ENCODE measurements around the gene MOAP1.
"Not testable (repeated sequence)": the region's sequence is repeated elsewhere in the genome, so short reads cannot be mapped to it uniquely, and the experiment has no call there.

Gene MOAP1

GRCh38 chr14:93183596-93184317 lies 940 bp downstream of the MOAP1 start:
- TF ChIP-seq ZNF274 (IDR thresholded peaks at IDR 0.05; ENCODE audit: low read depth, low read length) (no peak), SUZ12 (IDR thresholded peaks at IDR 0.05; ENCODE audit: extremely low read depth, insufficient read depth, insufficient read length) (no peak), YY1 (IDR thresholded peaks at IDR 0.05; ENCODE audit: insufficient read depth, insufficient read length) (no peak)
- peaks cover 24% of the 10 kb centered on the region for H3K36me3 ChIP-seq (ENCODE audit: insufficient read depth, insufficient read length, low read length)
- H3K4me1 ChIP-seq (ENCODE audit: insufficient read depth, insufficient read length), result no peaks in the 10 kb centered on the region
- peak overlapping the region; percentile 85 for H3K9ac ChIP-seq (ENCODE audit: insufficient read length, low read depth)
- H3K4me3 ChIP-seq (ENCODE audit: insufficient read length, low read depth), result peak overlapping the region; percentile 92
- DNase-seq (ENCODE audit: low read depth, low spot score), result no peak
- no peaks in the 10 kb centered on the region for H3K9me3 ChIP-seq (ENCODE audit: insufficient read depth, low read length)
- H3K27me3 ChIP-seq (ENCODE audit: insufficient read depth, insufficient read length), result no peaks in the 10 kb centered on the region

GRCh38 chr14:93175492-93175891 lies 9.2 kb downstream of the MOAP1 start:
- DNase-seq (ENCODE audit: low read depth, low spot score), result no peak
- H3K36me3 ChIP-seq (ENCODE audit: insufficient read depth, insufficient read length, low read length), result no peaks in the 10 kb centered on the region
- TF ChIP-seq YY1 (IDR thresholded peaks at IDR 0.05; ENCODE audit: insufficient read depth, insufficient read length), result no peak
- H3K9me3 ChIP-seq (ENCODE audit: insufficient read depth, low read length), result no peaks in the 10 kb centered on the region
- H3K9ac ChIP-seq (ENCODE audit: insufficient read length, low read depth), result no peak overlapping the region
- no peaks in the 10 kb centered on the region for H3K27me3 ChIP-seq (ENCODE audit: insufficient read depth, insufficient read length)
- no peaks in the 10 kb centered on the region for H3K4me1 ChIP-seq (ENCODE audit: insufficient read depth, insufficient read length)
- no peak overlapping the region for H3K4me3 ChIP-seq (ENCODE audit: insufficient read length, low read depth)

- not testable (repeated sequence) for H3K9me3 ChIP-seq (ENCODE audit: insufficient read depth, low read length); H3K36me3 ChIP-seq (ENCODE audit: insufficient read depth, insufficient read length, low read length); DNase-seq (ENCODE audit: low read depth, low spot score); H3K4me1 ChIP-seq (ENCODE audit: insufficient read depth, insufficient read length); H3K4me3 ChIP-seq (ENCODE audit: insufficient read length, low read depth); H3K9ac ChIP-seq (ENCODE audit: insufficient read length, low read depth); H3K27me3 ChIP-seq (ENCODE audit: insufficient read depth, insufficient read length)
Measured at GRCh38 chr14:93174731-93175130, 10.0 kb downstream of the MOAP1 start.

- no peak overlapping the region for H3K9ac ChIP-seq (ENCODE audit: insufficient read length, low read depth)
- H3K4me1 ChIP-seq (ENCODE audit: insufficient read depth, insufficient read length), result no peaks in the 10 kb centered on the region
- TF ChIP-seq ZNF274 (IDR thresholded peaks at IDR 0.05; ENCODE audit: low read depth, low read length) (no peak), SUZ12 (IDR thresholded peaks at IDR 0.05; ENCODE audit: extremely low read depth, insufficient read depth, insufficient read length) (no peak), YY1 (IDR thresholded peaks at IDR 0.05; ENCODE audit: insufficient read depth, insufficient read length) (no peak)
- DNase-seq (ENCODE audit: low read depth, low spot score), result no peak
- H3K9me3 ChIP-seq (ENCODE audit: insufficient read depth, low read length), result no peaks in the 10 kb centered on the region; the same call in 1 of the 2 replicates
- H3K36me3 ChIP-seq (ENCODE audit: insufficient read depth, insufficient read length, low read length), result no peaks in the 10 kb centered on the region
- no peaks in the 10 kb centered on the region for H3K27me3 ChIP-seq (ENCODE audit: insufficient read depth, insufficient read length)
- H3K4me3 ChIP-seq (ENCODE audit: insufficient read length, low read depth), result no peak overlapping the region
Measured at GRCh38 chr14:93173943-93174395, 10.7 kb downstream of the MOAP1 start.

GRCh38 chr14:93171376-93171775 lies 13.3 kb downstream of the MOAP1 start:
- Histone ChIP-seq H3K9me3 (ENCODE audit: insufficient read depth, low read length) (no peaks in the 10 kb centered on the region; the same call in 1 of the 2 replicates), H3K36me3 (ENCODE audit: insufficient read depth, insufficient read length, low read length) (no peaks in the 10 kb centered on the region), H3K9ac (ENCODE audit: insufficient read length, low read depth) (no peak overlapping the region), H3K4me3 (ENCODE audit: insufficient read length, low read depth) (no peak overlapping the region), H3K4me1 (ENCODE audit: insufficient read depth, insufficient read length) (no peaks in the 10 kb centered on the region), H3K27me3 (ENCODE audit: insufficient read depth, insufficient read length) (no peaks in the 10 kb centered on the region)
- TF ChIP-seq SUZ12 (IDR thresholded peaks at IDR 0.05; ENCODE audit: extremely low read depth, insufficient read depth, insufficient read length) (no peak), YY1 (IDR thresholded peaks at IDR 0.05; ENCODE audit: insufficient read depth, insufficient read length) (no peak), ZNF274 (IDR thresholded peaks at IDR 0.05; ENCODE audit: low read depth, low read length) (no peak)
- DNase-seq (ENCODE audit: low read depth, low spot score), result no peak

GRCh38 chr14:93170141-93170540 lies 14.6 kb downstream of the MOAP1 start:
- H3K36me3 ChIP-seq (ENCODE audit: insufficient read depth, insufficient read length, low read length); H3K9ac ChIP-seq (ENCODE audit: insufficient read length, low read depth); H3K4me3 ChIP-seq (ENCODE audit: insufficient read length, low read depth); H3K9me3 ChIP-seq (ENCODE audit: insufficient read depth, low read length); H3K27me3 ChIP-seq (ENCODE audit: insufficient read depth, insufficient read length); H3K4me1 ChIP-seq (ENCODE audit: insufficient read depth, insufficient read length); DNase-seq (ENCODE audit: low read depth, low spot score): not testable (repeated sequence)

GRCh38 chr14:93169619-93170018 lies 15.1 kb downstream of the MOAP1 start:
- not testable (repeated sequence) for DNase-seq (ENCODE audit: low read depth, low spot score); H3K4me1 ChIP-seq (ENCODE audit: insufficient read depth, insufficient read length); H3K36me3 ChIP-seq (ENCODE audit: insufficient read depth, insufficient read length, low read length); H3K9me3 ChIP-seq (ENCODE audit: insufficient read depth, low read length); H3K9ac ChIP-seq (ENCODE audit: insufficient read length, low read depth); H3K4me3 ChIP-seq (ENCODE audit: insufficient read length, low read depth); H3K27me3 ChIP-seq (ENCODE audit: insufficient read depth, insufficient read length)

- not testable (repeated sequence) for H3K9me3 ChIP-seq (ENCODE audit: insufficient read depth, low read length); H3K4me1 ChIP-seq (ENCODE audit: insufficient read depth, insufficient read length); H3K9ac ChIP-seq (ENCODE audit: insufficient read length, low read depth); H3K4me3 ChIP-seq (ENCODE audit: insufficient read length, low read depth); DNase-seq (ENCODE audit: low read depth, low spot score); H3K36me3 ChIP-seq (ENCODE audit: insufficient read depth, insufficient read length, low read length); H3K27me3 ChIP-seq (ENCODE audit: insufficient read depth, insufficient read length)
Measured at GRCh38 chr14:93168610-93169009, 16.1 kb downstream of the MOAP1 start.

- not testable (repeated sequence) for H3K4me1 ChIP-seq (ENCODE audit: insufficient read depth, insufficient read length); H3K27me3 ChIP-seq (ENCODE audit: insufficient read depth, insufficient read length); H3K4me3 ChIP-seq (ENCODE audit: insufficient read length, low read depth); DNase-seq (ENCODE audit: low read depth, low spot score); H3K9ac ChIP-seq (ENCODE audit: insufficient read length, low read depth); H3K36me3 ChIP-seq (ENCODE audit: insufficient read depth, insufficient read length, low read length); H3K9me3 ChIP-seq (ENCODE audit: insufficient read depth, low read length)
Measured at GRCh38 chr14:93165271-93166265, 19.1 kb downstream of the MOAP1 start.

Data from NT2/D1 (cell line).